Stimulated activated CD8-positive, alpha-beta memory T cell treated with anti-CD3 and anti-CD28 coated beads, Interleukin-15, amount 100 ng/mL, for 1 hour (primary cell): ENCODE results near the gene INSYN1.
"Not testable (repeated sequence)": the region's sequence is repeated elsewhere in the genome, so short reads cannot be mapped to it uniquely, and the experiment has no call there.

Experiments
- DNase-seq: peaks from one replicate; pipeline ENCODE4 v3.0.0-alpha.2; 2020; ENCODE audit warnings: low read depth

Gene INSYN1

DNA sequence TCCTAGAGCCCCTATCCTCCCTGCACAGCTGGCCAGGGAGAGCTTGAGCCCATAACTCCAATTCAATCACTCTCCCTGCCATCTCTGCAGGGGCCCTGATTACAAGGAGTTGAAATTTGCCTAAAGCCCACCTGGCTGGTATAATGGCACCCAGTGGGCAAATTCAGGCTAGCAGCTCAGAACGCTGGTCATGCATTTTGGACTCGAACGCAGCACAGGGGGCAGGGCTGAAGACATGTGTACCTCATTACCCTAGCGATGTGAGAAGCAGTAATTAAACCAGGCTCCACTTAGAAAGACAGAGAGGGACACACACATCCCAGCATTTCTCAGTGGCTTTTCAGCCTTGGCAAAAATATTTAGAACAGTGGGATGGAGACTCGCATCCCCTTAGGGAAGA lies 3.2 kb downstream of the INSYN1 start:
- no peak for DNase-seq

- DNase-seq, result no peak
These were observed 3.6 kb downstream of the INSYN1 start for GRCh38 chr15:73749533-73749932.

DNA sequence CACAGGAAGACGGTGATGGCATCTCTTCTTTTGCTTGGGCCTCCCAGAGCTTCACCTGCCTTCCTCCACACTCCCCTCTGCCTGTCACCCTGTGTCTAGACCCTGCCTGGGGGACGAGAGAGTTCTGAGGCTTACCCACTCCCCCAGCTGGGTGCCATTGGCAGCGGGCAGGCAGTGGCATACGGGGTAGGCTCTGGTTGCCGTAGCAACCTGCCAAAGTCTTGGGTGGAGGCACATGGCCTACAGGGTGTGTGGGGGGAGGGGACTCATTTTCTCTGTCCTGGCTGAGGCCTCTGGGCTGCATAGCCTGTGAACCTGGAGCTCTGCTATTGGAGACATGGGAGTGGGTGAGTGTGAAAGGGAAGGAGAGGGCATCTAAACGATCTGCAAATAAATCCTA lies 4.4 kb downstream of the INSYN1 start:
- DNase-seq, result no peak

GRCh38 chr15:73747847-73748590 lies 5.1 kb downstream of the INSYN1 start:
- no peak for DNase-seq

GRCh38 chr15:73746883-73747282 lies 6.3 kb downstream of the INSYN1 start:
- DNase-seq, result no peak

- no peak for DNase-seq
These were observed 6.9 kb downstream of the INSYN1 start for GRCh38 chr15:73746261-73746660.

DNA sequence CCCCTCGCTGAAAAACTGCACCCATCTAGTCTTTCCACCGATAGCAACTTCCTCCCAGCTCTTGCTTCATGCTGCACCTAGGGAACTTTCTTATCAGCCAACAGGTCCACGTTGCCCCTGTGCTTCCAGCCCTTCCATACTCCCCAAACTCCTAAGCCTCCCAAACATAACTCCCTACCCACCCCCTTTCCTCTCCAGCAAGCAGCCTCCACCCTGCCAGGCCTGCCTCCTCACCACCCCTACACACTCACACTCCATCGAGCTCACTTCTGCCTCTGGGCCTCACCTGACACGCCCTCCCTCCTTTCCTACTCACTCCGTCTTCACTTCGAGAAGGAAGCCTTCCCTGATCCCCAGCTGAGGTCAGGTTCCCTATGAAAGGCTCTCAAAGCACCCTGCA lies 8.1 kb downstream of the INSYN1 start:
- no peak for DNase-seq

- no peak for DNase-seq
These were observed 8.9 kb downstream of the INSYN1 start for GRCh38 chr15:73744293-73744692.

GRCh38 chr15:73741321-73741836 lies 11.8 kb downstream of the INSYN1 start:
- no peak for DNase-seq

GRCh38 chr15:73740152-73741048 lies 12.8 kb downstream of the INSYN1 start:
- DNase-seq, result no peak

- DNase-seq, result no peak
These were observed 15.6 kb downstream of the INSYN1 start for GRCh38 chr15:73737535-73737934.

DNA sequence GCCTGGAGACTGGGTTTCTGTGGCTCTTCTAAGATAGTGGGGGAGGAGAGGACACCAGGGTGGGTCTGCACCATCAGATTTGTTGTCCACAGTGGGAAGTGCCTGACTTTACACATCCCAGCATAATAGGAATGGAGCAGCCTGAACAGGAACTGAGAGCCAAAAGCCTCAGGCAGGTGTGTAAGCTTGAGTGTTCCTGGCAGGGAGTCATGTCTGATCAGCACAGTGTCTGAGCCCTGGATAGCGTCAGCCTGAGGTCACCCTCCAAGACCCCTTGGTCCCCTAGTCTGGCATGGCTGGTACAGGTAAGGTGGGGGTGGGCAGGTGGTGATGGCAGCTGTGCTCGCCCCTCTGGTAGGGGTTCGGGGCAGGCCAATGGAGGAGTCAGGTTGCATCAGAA lies 20.2 kb downstream of the INSYN1 start:
- no peak for DNase-seq

- not testable (repeated sequence) for DNase-seq
These were observed 21.1 kb downstream of the INSYN1 start for GRCh38 chr15:73732051-73732450.

DNA sequence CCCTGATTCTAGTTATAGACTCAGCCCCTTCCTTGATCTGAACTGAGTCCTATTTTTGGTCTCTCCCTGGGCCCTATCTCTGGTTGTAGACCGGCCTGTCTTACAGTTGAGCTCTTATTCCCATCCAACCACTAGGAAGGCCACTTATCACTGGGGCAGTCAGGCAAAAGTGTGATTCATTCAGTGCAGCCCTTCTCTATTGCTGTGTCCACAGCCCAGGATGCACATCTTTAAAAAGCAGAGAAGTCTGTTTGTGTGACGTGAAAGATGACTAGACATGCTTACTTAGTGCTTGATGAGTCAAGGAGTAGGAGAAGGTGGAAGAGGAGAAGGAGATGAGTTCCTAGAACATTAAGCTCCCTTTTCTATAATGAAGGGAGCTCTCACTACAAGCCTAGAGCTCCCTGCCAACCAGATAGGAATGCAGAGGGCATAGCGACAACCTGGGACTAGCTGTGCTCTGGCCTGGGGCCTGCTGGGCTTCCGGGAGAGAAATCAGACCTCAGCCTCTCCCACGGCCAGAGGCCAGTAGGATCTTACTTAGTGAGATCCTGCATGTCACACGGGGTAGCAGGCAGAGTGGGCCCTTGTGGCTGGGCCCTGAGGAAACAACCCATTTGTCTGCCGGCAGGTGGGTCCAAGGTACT lies 25.7 kb downstream of the INSYN1 start:
- no peak for DNase-seq

DNA sequence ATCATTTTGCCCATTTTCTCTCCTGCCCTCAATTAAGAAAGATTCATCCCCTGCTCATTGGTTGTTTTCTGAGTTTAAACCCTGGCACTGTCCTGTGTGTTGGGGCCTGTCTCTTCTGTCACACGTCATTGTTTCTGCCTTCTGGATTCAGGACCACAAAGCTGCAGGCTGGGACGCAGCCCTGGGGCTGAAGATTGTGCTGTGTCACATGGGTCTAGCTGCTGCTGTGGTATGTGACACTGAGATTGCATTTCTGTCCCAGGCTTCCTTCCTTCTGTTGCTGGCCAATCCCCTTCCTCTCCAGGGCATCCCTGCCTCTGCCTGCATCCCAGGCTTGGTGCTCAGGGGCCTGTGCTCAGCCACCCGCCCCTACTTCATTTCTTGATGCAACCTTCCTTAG lies 28.9 kb downstream of the INSYN1 start:
- no peak for DNase-seq

DNA sequence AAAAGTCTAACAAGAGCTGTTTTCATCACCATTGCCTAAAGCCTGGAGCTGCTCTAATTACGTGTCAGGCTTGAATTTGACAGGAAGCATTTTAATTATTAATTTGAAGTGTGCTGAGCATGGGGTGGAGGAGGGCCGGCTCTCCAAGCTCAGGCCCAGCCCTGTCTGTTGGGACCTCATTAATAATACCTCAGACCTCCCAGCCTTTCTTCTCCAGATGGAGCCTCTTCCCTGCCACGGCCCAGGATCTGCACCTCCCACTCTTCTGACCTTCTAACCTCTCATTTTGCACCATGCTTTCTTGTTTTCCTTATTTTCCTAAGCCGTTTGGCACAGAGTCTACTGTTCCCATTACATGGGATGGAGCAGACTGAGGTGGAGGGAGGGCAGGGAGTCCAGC lies 30.0 kb downstream of the INSYN1 start:
- no peak for DNase-seq

GRCh38 chr15:73722425-73722824 lies 30.7 kb downstream of the INSYN1 start:
- no peak for DNase-seq

DNA sequence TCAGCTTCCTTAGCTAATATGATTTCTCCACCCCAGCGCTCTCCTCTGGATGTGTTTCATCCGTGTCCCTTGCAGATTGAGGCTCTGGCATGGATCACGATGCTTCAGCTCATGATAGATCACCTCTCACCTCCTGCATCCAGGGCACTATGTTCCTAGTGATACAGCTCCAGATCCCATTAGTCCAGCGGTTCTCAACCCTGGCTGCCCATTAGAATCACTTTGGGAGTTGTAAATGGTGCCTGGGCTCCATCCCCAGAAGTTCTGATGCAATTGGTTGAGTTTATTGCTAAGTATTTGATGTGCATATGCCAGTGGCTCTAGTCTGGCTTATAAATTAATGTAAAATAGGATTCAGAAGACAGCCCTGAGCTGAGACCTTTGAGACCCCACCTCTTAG lies 34.5 kb downstream of the INSYN1 start:
- no peak for DNase-seq

GRCh38 chr15:73717802-73718201 lies 35.3 kb downstream of the INSYN1 start:
- DNase-seq, result no peak

DNA sequence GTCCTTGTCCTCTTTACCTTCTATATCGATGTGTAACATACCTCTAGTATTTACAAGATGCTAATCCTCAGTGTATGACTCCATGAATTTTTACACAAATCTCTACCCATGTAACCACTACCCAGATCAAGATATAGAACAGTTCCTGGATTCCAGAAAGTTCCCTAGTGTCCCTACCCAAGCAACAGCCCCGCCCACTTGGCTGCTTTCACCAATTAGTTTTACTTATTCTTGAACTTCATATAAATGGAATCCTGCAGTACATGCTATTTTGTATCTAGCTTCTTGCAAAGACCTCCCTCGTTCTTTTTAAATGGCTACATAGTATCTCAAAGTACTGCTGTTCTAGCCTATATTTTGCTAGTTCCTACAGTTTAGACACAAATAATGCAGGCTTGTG lies 35.9 kb downstream of the INSYN1 start:
- no peak for DNase-seq

DNA sequence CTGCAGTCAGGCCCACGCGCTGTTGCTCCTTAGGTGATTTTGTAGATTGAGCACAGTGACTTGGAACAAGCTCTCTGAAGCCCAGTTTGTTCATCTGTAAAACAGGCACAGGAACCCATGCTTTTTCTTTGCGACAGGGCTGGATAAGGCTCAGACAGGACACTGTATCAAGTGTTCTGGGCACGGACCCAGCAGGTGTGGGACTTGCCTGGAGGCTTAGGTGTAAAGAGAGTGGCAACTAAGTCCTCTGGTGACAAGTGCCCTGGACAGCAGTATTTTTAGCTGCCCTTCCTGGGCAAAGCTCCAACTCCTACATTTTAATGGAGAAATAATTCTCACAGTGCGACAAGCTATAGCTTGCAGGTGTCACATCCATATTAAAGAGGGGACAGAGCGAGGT lies 36.7 kb downstream of the INSYN1 start:
- DNase-seq, result no peak

DNA sequence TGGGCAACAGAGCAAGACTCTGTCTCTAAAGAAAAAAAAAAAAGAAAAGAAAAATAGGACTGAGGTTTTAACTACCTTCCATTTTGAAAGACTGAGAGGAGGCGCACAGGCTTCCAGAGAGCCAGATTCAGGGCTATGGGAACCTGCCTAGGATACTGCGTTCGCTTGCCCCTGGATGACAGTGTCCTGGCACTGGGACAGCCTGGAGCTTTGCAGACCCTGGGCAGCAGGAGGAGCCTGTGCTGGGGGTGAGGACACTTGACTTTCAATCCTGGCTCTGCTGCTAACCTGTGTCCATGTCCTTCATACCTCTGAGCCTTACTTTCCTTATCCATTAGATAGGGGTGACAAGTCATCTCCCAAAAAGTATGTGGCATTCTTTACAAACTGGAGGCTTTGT lies 37.7 kb downstream of the INSYN1 start:
- no peak for DNase-seq
